ENCODE data around the gene CST7. TPM values are rescaled to one million over a fixed set of nuclear protein-coding genes. Genes with fewer than 3 reads are reported as not detected.

The CST7 gene
- total and polyA plus RNA-seq, 2 experiments from 2014 or later: not detected

- TF ChIP-seq CTCF (conservative IDR thresholded peaks at IDR 0.05; ENCODE audit: low read depth in 2 of 2): no peak
Observed at GRCh38 chr20:25008388-25009217, 59.5 kb downstream of the CST7 start (continued).

Small RNAs within 50 kb of the gene (small RNA-seq; reads per million reads assigned to genes)
- gene RNU6-1257P (ENCODE audit: low replicate concordance): not detected

Other genes starting within 250 kb of the CST7 start
- 70.8 and 72.3 TPM in 2 replicates for gene APMAP, start 43.5 kb downstream of the CST7 start, total RNA-seq (2014; rRNA removed; shearing (Covaris generic))
- gene APMAP, start 43.5 kb downstream of the CST7 start, polyA plus RNA-seq (2016; fragmentation: Nextera tagmentation; extraction: Ambion mirVana): 31.7 and 32.0 TPM in 2 replicates
- 2.7 and 4.1 TPM in 2 replicates for gene ACSS1, start 108.9 kb downstream of the CST7 start, total RNA-seq (2014; rRNA removed; shearing (Covaris generic))
- gene ACSS1, start 108.9 kb downstream of the CST7 start, polyA plus RNA-seq (2016; fragmentation: Nextera tagmentation; extraction: Ambion mirVana): 1.1 and 1.3 TPM in 2 replicates
- gene VSX1, start 132.9 kb downstream of the CST7 start, total RNA-seq (2014; rRNA removed; shearing (Covaris generic)): 0.16 and 0.73 TPM in 2 replicates
- not detected in 2 replicates for gene VSX1, start 132.9 kb downstream of the CST7 start, polyA plus RNA-seq (2016; fragmentation: Nextera tagmentation; extraction: Ambion mirVana)
- gene ENTPD6, start 246.4 kb downstream of the CST7 start, total RNA-seq (2014; rRNA removed; shearing (Covaris generic)): 45.9 TPM in 2 replicates
- gene ENTPD6, start 246.4 kb downstream of the CST7 start, polyA plus RNA-seq (2016; fragmentation: Nextera tagmentation; extraction: Ambion mirVana): 19.0 and 19.3 TPM in 2 replicates